ENCODE results near the gene MPZ. TPM values are rescaled to one million over a fixed set of nuclear protein-coding genes. Genes with fewer than 3 reads are reported as not detected.

Gene MPZ
- total RNA-seq, 4 donors from 2014 or later: 0.84 to 8.7 (median 4.5) TPM

- intact Hi-C loops (cut with DNase I; ENCODE audit: low total_unique reads): no loop called here
- WGBS, 2 donors: 61 to 74% methylated on average over 3 of the region's 3 CpGs
- no peak overlapping the region for H3K4me3 ChIP-seq (ENCODE audit: low read depth, poor library complexity, severe bottlenecking)
- DNase-seq (ENCODE audit: low spot score in 2 of 2): no peak
- no peak for TF ChIP-seq CTCF (IDR thresholded peaks at IDR 0.05)
- no peak for TF ChIP-seq POLR2A (IDR thresholded peaks at IDR 0.05)
Observed at GRCh38 chr1:161274874-161275273, 34.9 kb downstream of the MPZ start.

- H3K4me3 ChIP-seq (ENCODE audit: low read depth, poor library complexity, severe bottlenecking): no peak overlapping the region
- intact Hi-C loops (cut with DNase I; ENCODE audit: low total_unique reads): no loop called here
- WGBS, 2 donors: 53 to 65% methylated on average over 3 of the region's 3 CpGs
- no peak for TF ChIP-seq CTCF (IDR thresholded peaks at IDR 0.05)
- TF ChIP-seq POLR2A (IDR thresholded peaks at IDR 0.05): no peak
- DNase-seq (ENCODE audit: low spot score in 2 of 2): no peak
Observed at GRCh38 chr1:161273402-161273801, 36.4 kb downstream of the MPZ start.

GRCh38 chr1:161267321-161267720, 42.4 kb downstream of the MPZ start:
- TF ChIP-seq POLR2A (IDR thresholded peaks at IDR 0.05): no peak
- TF ChIP-seq CTCF (IDR thresholded peaks at IDR 0.05): no peak
- 62 to 69% methylated on average over 3 of the region's 3 CpGs for WGBS, 2 donors
- DNase-seq (ENCODE audit: low spot score in 2 of 2): no peak
- intact Hi-C loops (cut with DNase I; ENCODE audit: low total_unique reads): no loop called here
- H3K4me3 ChIP-seq (ENCODE audit: low read depth, poor library complexity, severe bottlenecking): no peak overlapping the region

- intact Hi-C loops (cut with DNase I; ENCODE audit: low total_unique reads): no loop called here
- no peak overlapping the region for H3K4me3 ChIP-seq (ENCODE audit: low read depth, poor library complexity, severe bottlenecking)
- TF ChIP-seq CTCF (IDR thresholded peaks at IDR 0.05) (no peak), POLR2A (IDR thresholded peaks at IDR 0.05) (no peak)
- no peak for DNase-seq (ENCODE audit: low spot score in 2 of 2)
- 73 to 80% methylated on average over 2 of the region's 2 CpGs for WGBS, 2 donors
Observed at GRCh38 chr1:161266836-161267235, 42.9 kb downstream of the MPZ start.

GRCh38 chr1:161266202-161266601, 43.6 kb downstream of the MPZ start:
- intact Hi-C loops (cut with DNase I; ENCODE audit: low total_unique reads): no loop called here
- H3K4me3 ChIP-seq (ENCODE audit: low read depth, poor library complexity, severe bottlenecking): no peak overlapping the region
- WGBS, 2 donors: 69 to 72% methylated on average over 3 of the region's 3 CpGs
- TF ChIP-seq POLR2A (IDR thresholded peaks at IDR 0.05) (no peak), CTCF (IDR thresholded peaks at IDR 0.05) (no peak)
- DNase-seq (ENCODE audit: low spot score in 2 of 2): no peak

- WGBS, 2 donors: 80 to 81% methylated on average over 5 of the region's 5 CpGs
- intact Hi-C loops (cut with DNase I; ENCODE audit: low total_unique reads): no loop called here
- H3K4me3 ChIP-seq (ENCODE audit: low read depth, poor library complexity, severe bottlenecking): no peak overlapping the region
- peak in 1 of 2 donors; percentile 28 for DNase-seq (ENCODE audit: low spot score in 2 of 2)
- TF ChIP-seq CTCF (IDR thresholded peaks at IDR 0.05): no peak
- no peak for TF ChIP-seq POLR2A (IDR thresholded peaks at IDR 0.05)
Observed at GRCh38 chr1:161265305-161265704, 44.5 kb downstream of the MPZ start.
